ENCODE measurements around the gene DYRK1A.

DYRK1A gene

GRCh38 chr21:37574751-37575150 is 208.2 kb downstream of the DYRK1A start:
- no peak for DNase-seq

- DNase-seq: peak; percentile 18
Measured at GRCh38 chr21:37575580-37575979, 209.0 kb downstream of the DYRK1A start.
